RWPE2 (cell line): ENCODE measurements around the gene CNIH2.
"Not testable (repeated sequence)": the region's sequence is repeated elsewhere in the genome, so short reads cannot be mapped to it uniquely, and the experiment has no call there.

Experiments used
- ATAC-seq: fragments of 200-7000 bp; cut with Tn5 transposase; 3 replicates; pipeline ENCODE4 v1.9.1; 2021; ENCODE audit warnings: low read depth
- DNase-seq: peaks from one replicate; pipeline ENCODE4 v3.0.0-alpha.2; 2020; ENCODE audit warnings: low spot score
- H3K27ac ChIP-seq: fragments of 450-650 bp; 2 replicates; pipeline ENCODE4 v1.5.1; 2017; ENCODE audit warnings: mild to moderate bottlenecking; ENCODE audit not compliant: poor library complexity, severe bottlenecking
- H3K27me3 ChIP-seq: fragments of 250-450 bp; sonication (Bioruptor Pico); 2 replicates; pipeline ENCODE4 v1.5.1; 2021; ENCODE audit warnings: mild to moderate bottlenecking, moderate library complexity; ENCODE audit not compliant: insufficient read depth, poor library complexity, severe bottlenecking
- H3K36me3 ChIP-seq: fragments of 250-450 bp; sonication (Bioruptor Pico); 2 replicates; pipeline ENCODE4 v1.5.1; 2020; ENCODE audit warnings: low read depth, mild to moderate bottlenecking, moderate library complexity
- H3K4me1 ChIP-seq: fragments of 250-450 bp; sonication (Bioruptor Pico); 2 replicates; pipeline ENCODE4 v1.5.1; 2021; ENCODE audit warnings: mild to moderate bottlenecking, moderate library complexity; ENCODE audit not compliant: insufficient read depth, poor library complexity, severe bottlenecking
- H3K4me3 ChIP-seq: fragments of 250-450 bp; sonication (Bioruptor Pico); 2 replicates; pipeline ENCODE4 v1.5.1; 2021; ENCODE audit warnings: mild to moderate bottlenecking, moderate library complexity; ENCODE audit not compliant: severe bottlenecking
- H3K9me3 ChIP-seq: fragments of 250-450 bp; sonication (Bioruptor Pico); 2 replicates; pipeline ENCODE4 v1.5.1; 2021; ENCODE audit warnings: mild to moderate bottlenecking, moderate library complexity; ENCODE audit not compliant: severe bottlenecking
- TF ChIP-seq, protein P1 (sequence below): fragments of 450-650 bp; IDR thresholded peaks from one replicate; pipeline ENCODE4 v1.5.1; 2017; ENCODE audit warnings: mild to moderate bottlenecking, moderate library complexity; ENCODE audit not compliant: poor library complexity, severe bottlenecking

CNIH2 gene

DNA sequence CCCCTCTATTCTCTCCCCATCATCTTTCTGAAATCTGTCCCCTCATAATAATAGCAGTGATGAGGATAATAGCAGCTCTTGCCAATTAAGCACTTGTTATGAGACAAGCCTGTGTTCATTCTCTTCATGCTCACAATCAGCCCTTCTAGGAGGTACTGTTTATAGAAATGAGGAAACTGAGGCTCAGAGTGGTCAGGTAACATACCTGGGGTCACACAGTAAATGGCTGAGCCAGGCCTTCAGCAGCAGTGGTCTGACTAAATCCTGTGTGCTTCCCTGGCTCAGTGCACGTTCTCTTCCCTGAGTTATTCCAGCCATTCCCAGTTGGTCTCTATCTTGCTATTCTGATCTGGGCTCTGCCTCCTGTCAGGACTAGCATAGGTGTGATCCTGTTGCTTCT is 3.8 kb upstream of the CNIH2 start:
- Histone ChIP-seq H3K27ac (no peak overlapping the region), H3K4me3 (no peak overlapping the region), H3K27me3 (no peaks in the 10 kb centered on the region), H3K4me1 (no peaks in the 10 kb centered on the region), H3K36me3 (peaks cover 51% of the 10 kb centered on the region), H3K9me3 (no peaks in the 10 kb centered on the region)
- peak; percentile 22; the same call in 1 of the 3 replicates for ATAC-seq
- DNase-seq: peak; percentile 10
- TF ChIP-seq, protein P1, sequence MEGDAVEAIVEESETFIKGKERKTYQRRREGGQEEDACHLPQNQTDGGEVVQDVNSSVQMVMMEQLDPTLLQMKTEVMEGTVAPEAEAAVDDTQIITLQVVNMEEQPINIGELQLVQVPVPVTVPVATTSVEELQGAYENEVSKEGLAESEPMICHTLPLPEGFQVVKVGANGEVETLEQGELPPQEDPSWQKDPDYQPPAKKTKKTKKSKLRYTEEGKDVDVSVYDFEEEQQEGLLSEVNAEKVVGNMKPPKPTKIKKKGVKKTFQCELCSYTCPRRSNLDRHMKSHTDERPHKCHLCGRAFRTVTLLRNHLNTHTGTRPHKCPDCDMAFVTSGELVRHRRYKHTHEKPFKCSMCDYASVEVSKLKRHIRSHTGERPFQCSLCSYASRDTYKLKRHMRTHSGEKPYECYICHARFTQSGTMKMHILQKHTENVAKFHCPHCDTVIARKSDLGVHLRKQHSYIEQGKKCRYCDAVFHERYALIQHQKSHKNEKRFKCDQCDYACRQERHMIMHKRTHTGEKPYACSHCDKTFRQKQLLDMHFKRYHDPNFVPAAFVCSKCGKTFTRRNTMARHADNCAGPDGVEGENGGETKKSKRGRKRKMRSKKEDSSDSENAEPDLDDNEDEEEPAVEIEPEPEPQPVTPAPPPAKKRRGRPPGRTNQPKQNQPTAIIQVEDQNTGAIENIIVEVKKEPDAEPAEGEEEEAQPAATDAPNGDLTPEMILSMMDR: no peak

DNA sequence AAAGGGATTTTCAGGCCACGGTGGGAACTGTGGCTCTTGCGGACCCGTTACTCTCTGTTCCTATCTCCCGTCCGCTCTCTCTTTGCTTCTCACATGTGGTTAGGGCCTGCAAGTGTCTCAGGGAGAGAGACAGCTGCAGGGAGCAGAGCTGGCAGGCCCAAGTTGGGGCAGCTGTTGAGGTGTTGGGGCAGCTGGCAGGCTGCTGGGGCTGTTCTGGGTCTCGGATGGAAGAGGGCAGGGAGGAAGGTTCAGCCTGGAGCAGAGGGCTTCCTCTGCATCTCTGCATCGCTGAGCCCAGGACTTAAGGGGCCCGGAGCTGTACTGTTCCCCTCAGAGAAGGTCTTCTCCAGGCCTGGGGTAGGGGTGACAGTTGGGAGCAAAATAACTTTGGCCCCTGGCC is 2.6 kb upstream of the CNIH2 start:
- no peaks in the 10 kb centered on the region for H3K27me3 ChIP-seq
- peak; percentile 34 for DNase-seq
- ATAC-seq: no peak
- no peak overlapping the region for H3K4me3 ChIP-seq
- no peaks in the 10 kb centered on the region for H3K4me1 ChIP-seq
- H3K27ac ChIP-seq: no peak overlapping the region
- H3K9me3 ChIP-seq: no peaks in the 10 kb centered on the region
- peaks cover 43% of the 10 kb centered on the region for H3K36me3 ChIP-seq
- TF ChIP-seq, protein P1: no peak

GRCh38 chr11:66275984-66276612 is 1.9 kb upstream of the CNIH2 start:
- H3K27ac ChIP-seq: no peak overlapping the region
- peak; percentile 50 for DNase-seq
- peaks cover 36% of the 10 kb centered on the region for H3K36me3 ChIP-seq
- TF ChIP-seq, protein P1: no peak
- H3K4me1 ChIP-seq: no peaks in the 10 kb centered on the region
- no peak overlapping the region for H3K4me3 ChIP-seq
- H3K27me3 ChIP-seq: no peaks in the 10 kb centered on the region
- no peaks in the 10 kb centered on the region for H3K9me3 ChIP-seq
- ATAC-seq: no peak

DNA sequence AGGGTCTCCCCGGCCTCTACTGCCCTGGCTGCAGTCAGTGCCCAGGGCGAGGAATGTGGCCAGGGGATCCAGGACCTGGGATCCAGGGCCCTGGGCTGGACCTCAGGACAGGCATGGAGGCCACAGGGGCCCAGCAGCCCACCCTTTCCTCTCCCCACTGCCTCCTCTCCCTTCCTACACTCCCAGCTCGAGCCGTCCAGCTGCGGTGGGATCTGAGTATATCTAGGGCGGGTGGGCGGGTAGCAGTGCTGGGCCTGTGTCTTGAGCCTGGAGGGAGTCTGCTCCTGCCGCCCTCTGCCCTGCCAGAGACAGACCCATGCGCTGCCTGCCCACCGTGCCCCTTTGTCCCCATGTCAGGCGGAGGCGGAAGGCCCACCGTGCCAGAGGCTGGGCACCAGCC is 1.4 kb upstream of the CNIH2 start:
- not testable (repeated sequence) for H3K4me1 ChIP-seq, DNase-seq, H3K9me3 ChIP-seq, H3K27ac ChIP-seq, ATAC-seq, H3K4me3 ChIP-seq, H3K27me3 ChIP-seq
- peaks cover 36% of the 10 kb centered on the region for H3K36me3 ChIP-seq

- H3K27me3 ChIP-seq, H3K27ac ChIP-seq, ATAC-seq, H3K9me3 ChIP-seq, H3K4me1 ChIP-seq, DNase-seq, H3K4me3 ChIP-seq: not testable (repeated sequence)
- H3K36me3 ChIP-seq: peaks cover 31% of the 10 kb centered on the region
Observed at GRCh38 chr11:66277064-66277463, 911 bp upstream of the CNIH2 start.

DNA sequence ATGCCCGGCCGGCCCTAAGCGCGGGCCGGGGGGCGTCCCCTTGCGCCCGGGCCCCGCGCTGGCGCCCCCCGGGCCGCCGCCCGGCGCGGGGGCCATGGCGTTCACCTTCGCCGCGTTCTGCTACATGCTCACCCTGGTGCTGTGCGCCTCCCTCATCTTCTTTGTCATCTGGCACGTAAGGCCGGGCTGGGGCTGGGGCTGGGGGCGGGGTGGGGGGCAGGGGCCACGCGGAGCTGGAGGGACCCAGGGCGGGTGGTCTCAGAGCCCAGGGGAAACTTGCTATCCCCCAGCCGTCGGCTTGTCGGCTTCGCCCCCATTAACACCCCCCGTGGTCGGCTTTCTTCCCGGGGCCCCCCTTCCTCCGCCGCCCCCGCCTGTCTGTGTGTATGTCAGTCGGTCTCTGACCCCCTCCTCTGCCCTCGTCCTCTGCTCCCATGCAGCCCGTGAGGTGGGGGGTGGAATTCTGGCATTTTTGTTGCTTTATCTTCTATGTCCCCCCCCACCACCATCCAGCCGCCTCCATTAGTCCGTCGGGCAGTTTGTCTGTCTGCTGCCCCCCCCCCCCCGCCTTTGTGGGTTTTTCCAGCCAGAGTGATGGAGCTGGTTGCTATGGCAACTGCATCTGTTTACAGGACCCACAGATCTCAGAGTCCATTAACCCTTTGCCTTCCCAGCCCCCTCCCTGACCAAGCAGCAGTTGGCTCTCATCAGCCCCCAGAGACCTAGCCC is 552 bp downstream of the CNIH2 start:
- DNase-seq (no peak), ATAC-seq (no peak)
- TF ChIP-seq, protein P1: no peak
- Histone ChIP-seq H3K27me3 (no peaks in the 10 kb centered on the region), H3K27ac (no peak overlapping the region), H3K36me3 (peaks cover 16% of the 10 kb centered on the region), H3K4me1 (no peaks in the 10 kb centered on the region), H3K9me3 (no peaks in the 10 kb centered on the region), H3K4me3 (peak overlapping the region; percentile 32)
